HepG2 (cell line): ENCODE measurements around the gene CCR9. TPM values are rescaled to one million over a fixed set of nuclear protein-coding genes. Genes with fewer than 3 reads are reported as not detected.

ENCODE experiments used
- ATAC-seq: fragments of 200-7000 bp; cut with Tn5 transposase; 3 replicates; pipeline ENCODE4 v1.9.1; 2020; ENCODE audit warnings: mild to moderate bottlenecking, moderate library complexity
- BruUV-seq: library from RNA; stranded (reverse); fragments of 400-500 nt; replicated peaks from 2 replicates; lab custom pipeline; 2021; lab: Mats Ljungman, UMichigan
- CTCF ChIA-PET: fragments of 300-600 bp; formaldehyde crosslinking; extraction: SDS; loops from one replicate; lab custom pipeline; 2021; ENCODE audit warnings: low total read pairs, inconsistent platforms, low intra/inter-chr PET ratio; lab: Yijun Ruan, JAX
- POLR2A ChIA-PET: fragments of 350-600 bp; sonication (Branson Sonifier 250); formaldehyde crosslinking; loops from one replicate; lab custom pipeline; 2020; ENCODE audit warnings: antibody characterized with exemption, inconsistent platforms; lab: Yijun Ruan, JAX
- DNase-seq: peaks from one replicate; pipeline ENCODE4 v3.0.0-alpha.2; 2015; ENCODE audit warnings: low spot score
- FAIRE-seq: peaks from 3 replicates; lab custom pipeline; 2011; peaks lifted over from hg19 to GRCh38; lab: Jason Lieb, UNC
- H2AFZ ChIP-seq: one replicate; pipeline ENCODE4 v1.6.1; 2011; ENCODE audit warnings: low read length, inconsistent platforms
- H3K27ac ChIP-seq: fragments of 300-600 bp; 3 replicates; pipeline ENCODE4 v1.8.0; 2011; ENCODE audit warnings: mixed run types, mild to moderate bottlenecking, mixed read lengths, low read length, inconsistent platforms; ENCODE audit not compliant: insufficient read depth; ENCODE audit errors: extremely low read length
- H3K27me3 ChIP-seq, 2 experiments: fragments of 200-600 bp in 1 of 2; 2 replicates in 1 of 2; 3 replicates in 1 of 2; pipeline versions ENCODE4 v1.6.0 to v1.8.0; 2011; ENCODE audit warnings: low read length in 2 of 2, mild to moderate bottlenecking in 2 of 2, moderate library complexity in 2 of 2, inconsistent platforms in 1 of 2; ENCODE audit not compliant: insufficient read depth in 2 of 2, control insufficient read depth in 1 of 2
- H3K36me3 ChIP-seq, 2 experiments: fragments of 200-600 bp in 1 of 2; replicated peaks in 1 of 2; 2 replicates in 1 of 2; 3 replicates in 1 of 2; pipeline versions ENCODE4 v1.5.1 to v1.8.0; 2011; ENCODE audit warnings: low read length in 2 of 2, inconsistent platforms in 1 of 2; ENCODE audit not compliant: insufficient read depth in 2 of 2, control insufficient read depth in 1 of 2
- H3K4me1 ChIP-seq: 2 replicates; pipeline ENCODE4 v1.5.1; 2012; ENCODE audit warnings: low read length, inconsistent platforms; ENCODE audit not compliant: insufficient read depth
- H3K4me2 ChIP-seq: 2 replicates; pipeline ENCODE4 v1.6.0; 2011; ENCODE audit warnings: low read depth, low read length, inconsistent platforms
- H3K4me3 ChIP-seq, 3 experiments: fragments of 200-600 bp in 1 of 3; sonication (generic), shearing (Covaris generic) in 1 of 3; replicated peaks in 1 of 3; 2 replicates each; pipeline ENCODE4 v1.5.1; 2011 to 2016; ENCODE audit warnings: low read length in 3 of 3, inconsistent platforms in 2 of 3, low read depth in 2 of 3, mild to moderate bottlenecking in 2 of 3, control low read depth in 1 of 3, mixed read lengths in 1 of 3; ENCODE audit not compliant: insufficient read depth in 1 of 3
- H3K79me2 ChIP-seq: one replicate; pipeline ENCODE4 v1.6.1; 2011; ENCODE audit warnings: low read length, inconsistent platforms; ENCODE audit not compliant: insufficient read depth
- H3K9ac ChIP-seq: 2 replicates; pipeline ENCODE4 v1.6.0; 2011; ENCODE audit warnings: mild to moderate bottlenecking, low read depth, low read length, inconsistent platforms; ENCODE audit not compliant: insufficient read depth
- H3K9me3 ChIP-seq: 2 replicates; pipeline ENCODE4 v1.5.1; 2012; ENCODE audit warnings: mild to moderate bottlenecking, low read length
- H4K20me1 ChIP-seq: 2 replicates; pipeline ENCODE4 v1.6.0; 2011; ENCODE audit warnings: inconsistent platforms, mild to moderate bottlenecking, low read length, moderate library complexity; ENCODE audit not compliant: insufficient read depth
- ARNT ChIP-seq: fragments of 450-650 bp; IDR thresholded peaks from 2 replicates; pipeline ENCODE4 v1.6.1; 2017
- ATF7 ChIP-seq, 2 experiments: fragments of 450-650 bp in 1 of 2; sonication (generic) in 1 of 2; formaldehyde crosslinking in 1 of 2; IDR thresholded peaks; 2 replicates each; pipeline versions ENCODE4 v1.4.0 to v1.6.1; 2016 to 2020; ENCODE audit warnings: antibody characterized with exemption in 1 of 2, mild to moderate bottlenecking in 1 of 2, missing genetic modification reagents in 1 of 2
- EP300 ChIP-seq, 3 experiments: sonication (generic) in 1 of 3; formaldehyde crosslinking in 1 of 3; IDR thresholded peaks; 2 replicates each; pipeline versions ENCODE4 v1.5.1 to v1.6.1; 2011 to 2020; ENCODE audit warnings: low read depth in 2 of 3, low read length in 2 of 3, borderline replicate concordance in 1 of 3, improper control_type of control experiment in 1 of 3, mild to moderate bottlenecking in 1 of 3, missing genetic modification reagents in 1 of 3, moderate library complexity in 1 of 3
- IRF2 ChIP-seq: IDR thresholded peaks from 2 replicates; pipeline ENCODE4 v1.6.1; 2018; ENCODE audit warnings: missing genetic modification reagents, missing compliant biosample characterization
- MIER3 ChIP-seq: IDR thresholded peaks from 2 replicates; pipeline ENCODE4 v1.6.1; 2016; ENCODE audit warnings: missing compliant biosample characterization, borderline replicate concordance
- NKX3-1 ChIP-seq: sonication (generic); formaldehyde crosslinking; IDR thresholded peaks from 2 replicates; pipeline ENCODE4 v1.5.0; 2020; ENCODE audit warnings: missing genetic modification reagents
- SIN3B ChIP-seq: fragments of 150-350 bp; IDR thresholded peaks from 2 replicates; pipeline ENCODE4 v1.6.1; 2014; ENCODE audit warnings: low read length
- TBX2 ChIP-seq: sonication (generic); formaldehyde crosslinking; IDR thresholded peaks from 2 replicates; pipeline ENCODE4 v1.5.0; 2020; ENCODE audit warnings: missing genetic modification reagents, mild to moderate bottlenecking, borderline replicate concordance
- TP53 ChIP-seq: sonication (generic); formaldehyde crosslinking; conservative IDR thresholded peaks from 2 replicates; pipeline ENCODE4 v1.4.0; 2020; ENCODE audit warnings: missing genetic modification reagents
- TRIM24 ChIP-seq: sonication (generic); formaldehyde crosslinking; IDR thresholded peaks from 2 replicates; pipeline ENCODE4 v1.8.0; 2022; ENCODE audit warnings: mild to moderate bottlenecking, missing genetic modification reagents
- ZBTB38 ChIP-seq: sonication (generic); formaldehyde crosslinking; IDR thresholded peaks from 2 replicates; pipeline ENCODE4 v1.5.1; 2020; ENCODE audit warnings: mild to moderate bottlenecking, missing genetic modification reagents
- ZNF7 ChIP-seq: IDR thresholded peaks from 2 replicates; pipeline ENCODE4 v1.6.1; 2016; ENCODE audit warnings: missing biosample characterization, missing genetic modification reagents
- ZNF768 ChIP-seq: sonication (generic); formaldehyde crosslinking; IDR thresholded peaks from 2 replicates; pipeline ENCODE4 v1.4.0; 2020; ENCODE audit warnings: missing genetic modification reagents
- WGBS: methylation state at CpG from one replicate; pipeline ENCODE4 v1.1.6; 2017; ENCODE audit warnings: low lambda C conversion rate; 5-methylcytosine and 5-hydroxymethylcytosine counted together
- in situ Hi-C: cut with HindIII; loops from 2 replicates; pipeline ENCODE4 v1.10.0; 2017; ENCODE audit warnings: low pct_unique_long_range_greater_than_20kb; ENCODE audit not compliant: extremely low pct_ligation_motif_present
- intact Hi-C: fragments of 100-400 bp; cut with micrococcal nuclease; formaldehyde crosslinking; loops from one replicate; pipeline ENCODE4 v1.10.0; 2022; ENCODE audit not compliant: unreplicated experiment
- polyA plus RNA-seq, 8 experiments: library from polyadenylated mRNA; depleted of rRNA in 3 of 8; stranded (reverse) in 7 of 8; unstranded in 1 of 8; fragments of >200 nt; fragmentation: Illumina TruSeq in 4 of 8; extraction: Trizol in 4 of 8; gene quantifications; 2 replicates each; pipeline versions ENCODE4 v1.2.1 to v1.2.3, GENCODE V29; 2011 to 2016; ENCODE audit warnings: low read depth in 4 of 8, missing spikeins in 1 of 8, mixed read lengths in 1 of 8; ENCODE audit not compliant: insufficient read depth in 1 of 8
- total RNA-seq, 5 experiments: library from RNA; depleted of rRNA; stranded (reverse); fragments of >200 nt; fragmentation: Illumina TruSeq; extraction: Trizol; gene quantifications; 2 replicates each; pipeline ENCODE4 v1.2.3, GENCODE V29; 2016; ENCODE audit warnings: low read depth in 1 of 5
- TF ChIP-seq, protein P1 (sequence below): IDR thresholded peaks from 2 replicates; pipeline ENCODE4 v1.6.1; 2016
- TF ChIP-seq, protein P2 (sequence below): sonication (generic); formaldehyde crosslinking; IDR thresholded peaks from 2 replicates; pipeline ENCODE4 v1.5.1; 2020; ENCODE audit warnings: missing genetic modification reagents, mild to moderate bottlenecking, borderline replicate concordance
- TF ChIP-seq, protein P3 (sequence below): sonication (generic); formaldehyde crosslinking; IDR thresholded peaks from 2 replicates; pipeline ENCODE4 v1.4.0; 2020; ENCODE audit warnings: missing genetic modification reagents

The CCR9 gene
- total and polyA plus RNA-seq, 2 of the 13 experiments (the other 11 are each of a cell fraction or from before 2014, with no cell fraction given): not detected

DNA sequence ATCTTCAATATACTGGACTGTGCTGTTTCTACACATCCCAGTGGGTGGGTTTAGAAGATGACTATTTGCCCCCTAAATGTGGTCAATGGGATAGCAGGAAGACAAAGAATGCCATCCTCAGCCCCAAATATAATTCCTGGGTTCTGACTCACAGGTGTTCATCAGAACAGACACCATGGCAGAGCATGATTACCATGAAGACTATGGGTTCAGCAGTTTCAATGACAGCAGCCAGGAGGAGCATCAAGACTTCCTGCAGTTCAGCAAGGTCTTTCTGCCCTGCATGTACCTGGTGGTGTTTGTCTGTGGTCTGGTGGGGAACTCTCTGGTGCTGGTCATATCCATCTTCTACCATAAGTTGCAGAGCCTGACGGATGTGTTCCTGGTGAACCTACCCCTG lies 60.0 kb downstream of the CCR9 start (continued):
- TF ChIP-seq, protein P1, sequence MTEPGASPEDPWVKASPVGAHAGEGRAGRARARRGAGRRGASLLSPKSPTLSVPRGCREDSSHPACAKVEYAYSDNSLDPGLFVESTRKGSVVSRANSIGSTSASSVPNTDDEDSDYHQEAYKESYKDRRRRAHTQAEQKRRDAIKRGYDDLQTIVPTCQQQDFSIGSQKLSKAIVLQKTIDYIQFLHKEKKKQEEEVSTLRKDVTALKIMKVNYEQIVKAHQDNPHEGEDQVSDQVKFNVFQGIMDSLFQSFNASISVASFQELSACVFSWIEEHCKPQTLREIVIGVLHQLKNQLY: no peak
- TF ChIP-seq TRIM24 (CRISPR knock-in tag) (no peak), IRF2 (CRISPR knock-in tag) (no peak), NKX3-1 (CRISPR knock-in tag) (no peak)
- TF ChIP-seq, protein P2, sequence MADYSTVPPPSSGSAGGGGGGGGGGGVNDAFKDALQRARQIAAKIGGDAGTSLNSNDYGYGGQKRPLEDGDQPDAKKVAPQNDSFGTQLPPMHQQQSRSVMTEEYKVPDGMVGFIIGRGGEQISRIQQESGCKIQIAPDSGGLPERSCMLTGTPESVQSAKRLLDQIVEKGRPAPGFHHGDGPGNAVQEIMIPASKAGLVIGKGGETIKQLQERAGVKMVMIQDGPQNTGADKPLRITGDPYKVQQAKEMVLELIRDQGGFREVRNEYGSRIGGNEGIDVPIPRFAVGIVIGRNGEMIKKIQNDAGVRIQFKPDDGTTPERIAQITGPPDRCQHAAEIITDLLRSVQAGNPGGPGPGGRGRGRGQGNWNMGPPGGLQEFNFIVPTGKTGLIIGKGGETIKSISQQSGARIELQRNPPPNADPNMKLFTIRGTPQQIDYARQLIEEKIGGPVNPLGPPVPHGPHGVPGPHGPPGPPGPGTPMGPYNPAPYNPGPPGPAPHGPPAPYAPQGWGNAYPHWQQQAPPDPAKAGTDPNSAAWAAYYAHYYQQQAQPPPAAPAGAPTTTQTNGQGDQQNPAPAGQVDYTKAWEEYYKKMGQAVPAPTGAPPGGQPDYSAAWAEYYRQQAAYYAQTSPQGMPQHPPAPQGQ (CRISPR knock-in tag): no peak

DNA sequence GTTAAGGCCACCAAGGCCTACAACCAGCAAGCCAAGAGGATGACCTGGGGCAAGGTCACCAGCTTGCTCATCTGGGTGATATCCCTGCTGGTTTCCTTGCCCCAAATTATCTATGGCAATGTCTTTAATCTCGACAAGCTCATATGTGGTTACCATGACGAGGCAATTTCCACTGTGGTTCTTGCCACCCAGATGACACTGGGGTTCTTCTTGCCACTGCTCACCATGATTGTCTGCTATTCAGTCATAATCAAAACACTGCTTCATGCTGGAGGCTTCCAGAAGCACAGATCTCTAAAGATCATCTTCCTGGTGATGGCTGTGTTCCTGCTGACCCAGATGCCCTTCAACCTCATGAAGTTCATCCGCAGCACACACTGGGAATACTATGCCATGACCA lies 60.5 kb downstream of the CCR9 start:
- CTCF ChIA-PET: no interaction called here

More for the DNA sequence above, 60.5 kb downstream of the CCR9 start:
- WGBS: 94% methylated on average over 2 of the region's 3 CpGs
- Histone ChIP-seq H3K4me1 (no peaks in the 10 kb centered on the region), H3K27ac (no peak overlapping the region), H3K9ac (no peak overlapping the region), H3K9me3 (no peaks in the 10 kb centered on the region), H3K4me2 (no peak overlapping the region), H2AFZ (no peak overlapping the region), H4K20me1 (no peaks in the 10 kb centered on the region), H3K4me3 (no peak overlapping the region), H3K27me3 (no peaks in the 10 kb centered on the region), H3K79me2 (no peaks in the 10 kb centered on the region), H3K36me3 (peaks cover 31 to 69% of the 10 kb centered on the region in 2 experiments; a peak in 4 of 5 replicates)
- POLR2A ChIA-PET: no interaction called here
- FAIRE-seq: no peak
- ATAC-seq: no peak
- in situ Hi-C loops (no loop called here), intact Hi-C loops (no loop called here)
- BruUV-seq: no TSS peak
- TF ChIP-seq, protein P3, sequence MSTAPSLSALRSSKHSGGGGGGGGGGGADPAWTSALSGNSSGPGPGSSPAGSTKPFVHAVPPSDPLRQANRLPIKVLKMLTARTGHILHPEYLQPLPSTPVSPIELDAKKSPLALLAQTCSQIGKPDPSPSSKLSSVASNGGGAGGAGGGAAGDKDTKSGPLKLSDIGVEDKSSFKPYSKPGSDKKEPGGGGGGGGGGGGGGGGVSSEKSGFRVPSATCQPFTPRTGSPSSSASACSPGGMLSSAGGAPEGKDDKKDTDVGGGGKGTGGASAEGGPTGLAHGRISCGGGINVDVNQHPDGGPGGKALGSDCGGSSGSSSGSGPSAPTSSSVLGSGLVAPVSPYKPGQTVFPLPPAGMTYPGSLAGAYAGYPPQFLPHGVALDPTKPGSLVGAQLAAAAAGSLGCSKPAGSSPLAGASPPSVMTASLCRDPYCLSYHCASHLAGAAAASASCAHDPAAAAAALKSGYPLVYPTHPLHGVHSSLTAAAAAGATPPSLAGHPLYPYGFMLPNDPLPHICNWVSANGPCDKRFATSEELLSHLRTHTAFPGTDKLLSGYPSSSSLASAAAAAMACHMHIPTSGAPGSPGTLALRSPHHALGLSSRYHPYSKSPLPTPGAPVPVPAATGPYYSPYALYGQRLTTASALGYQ (CRISPR knock-in tag): no peak
- TF ChIP-seq MIER3 (CRISPR knock-in tag): no peak
- no peak for TF ChIP-seq TBX2 (CRISPR knock-in tag)
- no peak for TF ChIP-seq ZBTB38 (CRISPR knock-in tag)
- TF ChIP-seq EP300 (IDR thresholded peaks at IDR 0.05; ENCODE audit: low read depth in 2 of 2, low read length in 2 of 2): no peak
- TF ChIP-seq EP300 (CRISPR knock-in tag; IDR thresholded peaks at IDR 0.05; ENCODE audit: borderline replicate concordance): no peak
- TF ChIP-seq TP53 (CRISPR knock-in tag): no peak
- no peak for TF ChIP-seq ARNT
- TF ChIP-seq ZNF7 (CRISPR knock-in tag): no peak
- TF ChIP-seq SIN3B: no peak
- TF ChIP-seq ZNF768: no peak
- TF ChIP-seq ATF7 (IDR thresholded peaks at IDR 0.05): no peak
- TF ChIP-seq ATF7 (CRISPR knock-in tag; IDR thresholded peaks at IDR 0.05): no peak
- DNase-seq: no peak
